Measurements from ENCODE around the gene JPH4.

Gene JPH4

GRCh38 chr14:23563473-23564180 lies 15.0 kb downstream of the JPH4 start:
- H3K4me3 ChIP-seq (ENCODE audit: low read depth, low read length) = no peak overlapping the region
- DNase-seq (ENCODE audit: low read depth) = no peak
- no peak for TF ChIP-seq CTCF (IDR thresholded peaks at IDR 0.05; ENCODE audit: control insufficient read depth, extremely low read depth, insufficient read depth)

GRCh38 chr14:23562822-23563472 lies 15.6 kb downstream of the JPH4 start:
- DNase-seq (ENCODE audit: low read depth) = no peak
- peak; percentile 93 for TF ChIP-seq CTCF (IDR thresholded peaks at IDR 0.05; ENCODE audit: control insufficient read depth, extremely low read depth, insufficient read depth)
- H3K4me3 ChIP-seq (ENCODE audit: low read depth, low read length) = no peak overlapping the region

- TF ChIP-seq CTCF (IDR thresholded peaks at IDR 0.05; ENCODE audit: control insufficient read depth, extremely low read depth, insufficient read depth) = no peak
- no peak overlapping the region for H3K4me3 ChIP-seq (ENCODE audit: low read depth, low read length)
- DNase-seq (ENCODE audit: low read depth) = no peak
Measured at GRCh38 chr14:23561873-23562821, 16.4 kb downstream of the JPH4 start.

- no peak overlapping the region for H3K4me3 ChIP-seq (ENCODE audit: low read depth, low read length)
- no peak for TF ChIP-seq CTCF (IDR thresholded peaks at IDR 0.05; ENCODE audit: control insufficient read depth, extremely low read depth, insufficient read depth)
- DNase-seq (ENCODE audit: low read depth) = no peak
Measured at GRCh38 chr14:23561259-23561658, 17.3 kb downstream of the JPH4 start.

GRCh38 chr14:23559926-23560520 lies 18.6 kb downstream of the JPH4 start:
- H3K4me3 ChIP-seq (ENCODE audit: low read depth, low read length) = no peak overlapping the region
- no peak for DNase-seq (ENCODE audit: low read depth)
- no peak for TF ChIP-seq CTCF (IDR thresholded peaks at IDR 0.05; ENCODE audit: control insufficient read depth, extremely low read depth, insufficient read depth)

GRCh38 chr14:23559010-23559925 lies 19.3 kb downstream of the JPH4 start:
- DNase-seq (ENCODE audit: low read depth) = no peak
- TF ChIP-seq CTCF (IDR thresholded peaks at IDR 0.05; ENCODE audit: control insufficient read depth, extremely low read depth, insufficient read depth) = peak; percentile 76
- H3K4me3 ChIP-seq (ENCODE audit: low read depth, low read length) = no peak overlapping the region
